Fibroblast of upper back skin (primary cell): ENCODE measurements around the gene ASPN.

Source experiments
- DNase-seq: peaks from one replicate; pipeline ENCODE4 v3.0.0-alpha.2; 2013

Gene ASPN

GRCh38 chr9:92503156-92503555 lies 20.9 kb upstream of the ASPN start:
- no peak for DNase-seq

DNA sequence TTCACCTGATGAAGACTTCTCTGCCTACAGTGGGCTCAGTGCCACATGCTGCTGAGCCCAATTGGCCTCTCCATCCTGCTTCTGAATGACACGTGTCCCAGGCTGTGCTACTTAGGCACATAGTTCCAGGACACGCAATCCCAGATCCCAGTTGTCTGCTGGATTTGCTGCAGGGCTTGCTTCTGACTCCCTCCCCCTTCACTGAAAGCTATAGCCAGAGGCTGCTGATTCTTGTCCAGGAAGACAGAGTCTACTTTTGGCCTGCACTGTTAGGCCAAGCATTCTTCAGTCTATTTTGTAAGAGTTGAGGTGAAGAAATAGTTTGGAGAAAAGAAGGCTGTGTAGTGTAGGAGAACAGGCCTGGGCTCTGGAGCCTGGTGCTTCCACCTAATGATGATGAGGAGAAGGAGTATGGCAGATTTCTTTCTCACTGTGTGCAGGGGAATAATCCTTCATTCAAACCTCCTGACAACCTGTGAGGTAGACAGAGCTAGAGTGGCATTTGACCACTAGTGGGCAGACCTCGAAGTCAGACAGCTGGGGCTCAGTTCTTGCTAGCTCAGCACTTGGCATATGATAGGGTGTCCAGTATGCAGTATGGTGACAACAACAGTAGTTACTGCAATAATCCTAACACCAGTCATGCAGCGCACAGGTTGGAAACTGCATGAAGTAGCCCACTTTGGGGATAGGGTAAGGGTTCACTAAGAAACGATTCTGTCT lies 19.5 kb upstream of the ASPN start:
- peak; percentile 64 for DNase-seq

- no peak for DNase-seq
Observed at GRCh38 chr9:92500725-92501124, 18.4 kb upstream of the ASPN start.

DNA sequence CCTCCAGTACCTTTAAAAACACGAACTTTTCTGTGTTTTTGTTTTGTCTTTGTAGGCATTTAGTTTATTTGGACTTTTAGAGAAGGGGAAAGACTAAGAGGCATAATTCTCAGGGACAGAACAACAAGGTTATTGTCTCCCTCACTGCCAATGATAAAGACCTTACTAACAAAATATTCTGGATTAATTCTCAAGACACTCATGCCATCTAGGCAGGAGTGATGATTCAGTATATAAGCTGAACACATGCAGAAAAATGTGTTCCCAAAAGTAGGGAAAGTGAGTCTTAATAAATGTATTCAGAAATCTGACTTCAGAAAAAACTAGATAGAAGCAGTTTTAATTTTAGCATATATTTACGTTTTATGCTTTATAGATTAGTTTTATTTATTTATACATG lies 17.4 kb upstream of the ASPN start:
- DNase-seq: no peak

GRCh38 chr9:92496396-92497176 lies 14.3 kb upstream of the ASPN start:
- DNase-seq: peak; percentile 53

DNA sequence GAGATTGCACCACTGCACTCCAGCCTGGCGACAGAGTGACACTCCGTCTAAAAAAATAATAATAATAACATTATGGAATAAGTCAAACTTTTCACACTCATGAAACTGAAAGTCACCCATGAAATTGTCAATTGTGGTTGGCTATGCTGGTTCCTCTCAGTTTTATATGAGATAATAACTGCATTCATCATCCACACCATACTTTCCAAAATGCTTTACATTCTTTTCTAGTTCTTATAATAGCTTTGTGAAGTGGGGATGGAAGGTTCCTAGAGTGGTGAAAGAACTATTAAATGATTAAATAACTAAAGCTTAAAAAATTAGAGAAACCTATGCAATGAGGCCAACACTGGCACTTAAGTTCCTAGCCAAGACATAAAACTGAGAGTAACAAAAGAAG lies 12.6 kb upstream of the ASPN start:
- peak; percentile 51 for DNase-seq

GRCh38 chr9:92493749-92494387 lies 11.6 kb upstream of the ASPN start:
- no peak for DNase-seq

DNA sequence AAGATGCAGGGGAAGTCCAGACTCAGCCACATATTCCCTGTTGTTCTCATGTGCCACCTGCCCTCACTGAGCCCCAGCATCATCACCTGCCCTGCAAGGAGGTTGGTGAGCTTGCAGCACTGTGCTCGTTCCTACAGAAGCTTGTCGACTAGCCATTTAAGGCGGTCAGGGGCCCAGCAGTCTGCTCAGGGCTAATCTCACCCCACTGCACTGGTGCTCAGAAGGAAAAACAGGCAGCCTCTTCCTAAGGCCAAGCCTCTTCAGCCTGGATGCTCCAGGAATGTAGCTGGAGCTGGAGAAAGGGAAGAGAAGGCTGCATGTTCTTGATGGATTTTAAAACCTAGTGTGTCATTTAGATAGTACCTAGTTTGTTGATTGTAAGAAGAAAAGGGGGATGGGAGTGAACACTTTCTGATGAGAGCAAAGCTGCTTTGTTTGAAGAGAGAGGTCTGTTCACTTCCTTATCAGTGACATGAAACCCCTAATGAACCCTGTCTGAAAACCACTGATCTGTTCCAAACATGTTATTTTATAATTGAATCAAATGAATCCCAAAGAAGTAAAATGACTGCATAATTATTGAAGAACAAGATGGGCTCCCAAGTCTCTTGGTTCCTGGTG lies 10.6 kb upstream of the ASPN start:
- DNase-seq: no peak

DNA sequence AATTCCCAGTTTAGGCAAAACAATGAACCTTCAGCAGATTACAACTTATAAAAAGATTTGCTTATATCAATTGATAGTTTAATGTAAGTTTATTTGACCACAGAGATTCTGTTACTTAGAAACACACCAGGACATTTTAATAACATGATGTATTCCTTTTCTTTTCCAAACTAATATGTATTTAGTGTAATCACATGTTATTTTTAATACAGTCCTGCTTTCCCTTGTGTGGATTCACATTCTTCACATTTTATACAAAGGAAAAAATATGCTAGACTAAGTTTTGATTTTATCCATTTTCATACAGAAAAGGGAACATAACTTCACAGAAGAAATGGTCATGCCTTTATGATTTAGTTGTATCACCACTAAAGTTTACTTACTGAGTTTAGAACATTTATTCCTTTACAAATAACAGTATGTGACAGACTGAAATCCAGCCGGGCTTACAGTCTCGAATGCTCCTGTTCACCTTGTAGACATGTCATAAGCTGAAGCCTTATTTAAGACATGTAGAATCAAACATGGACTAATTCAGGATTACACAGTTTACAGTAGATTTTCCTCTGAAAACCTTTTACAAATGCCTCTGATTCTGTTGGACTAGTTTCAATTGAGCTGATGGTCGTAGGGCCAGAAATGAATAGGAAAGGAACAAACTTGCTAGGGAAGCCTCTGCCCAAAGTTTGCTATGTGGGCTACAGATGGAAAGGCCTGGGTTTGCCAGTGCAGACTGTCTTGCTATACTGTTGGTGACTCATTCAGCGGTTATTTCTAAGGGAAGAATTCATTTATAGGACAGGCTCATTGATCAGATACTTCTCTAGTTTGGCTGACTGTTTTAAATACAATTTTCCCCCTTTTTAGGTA lies 6.6 kb upstream of the ASPN start:
- peak; percentile 77 for DNase-seq

DNA sequence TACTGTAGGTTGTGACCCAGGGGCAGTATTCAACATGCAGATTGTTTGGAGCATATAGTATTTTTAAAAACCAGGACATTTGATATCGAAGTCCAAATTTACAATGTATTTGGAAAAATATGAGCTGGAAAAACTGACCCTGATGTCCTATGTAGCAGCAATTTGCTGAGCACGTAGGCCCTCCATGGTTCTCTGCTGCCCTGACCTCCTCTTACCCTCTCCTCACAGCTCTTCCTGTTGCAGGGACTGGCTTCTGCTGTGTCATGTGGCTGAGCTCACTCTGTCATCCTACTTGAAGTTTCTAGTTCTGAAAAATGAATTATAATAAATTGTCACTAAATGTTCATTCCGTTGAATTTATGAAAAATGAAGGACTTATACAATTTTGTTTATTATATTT lies 4.1 kb upstream of the ASPN start:
- DNase-seq: no peak

DNA sequence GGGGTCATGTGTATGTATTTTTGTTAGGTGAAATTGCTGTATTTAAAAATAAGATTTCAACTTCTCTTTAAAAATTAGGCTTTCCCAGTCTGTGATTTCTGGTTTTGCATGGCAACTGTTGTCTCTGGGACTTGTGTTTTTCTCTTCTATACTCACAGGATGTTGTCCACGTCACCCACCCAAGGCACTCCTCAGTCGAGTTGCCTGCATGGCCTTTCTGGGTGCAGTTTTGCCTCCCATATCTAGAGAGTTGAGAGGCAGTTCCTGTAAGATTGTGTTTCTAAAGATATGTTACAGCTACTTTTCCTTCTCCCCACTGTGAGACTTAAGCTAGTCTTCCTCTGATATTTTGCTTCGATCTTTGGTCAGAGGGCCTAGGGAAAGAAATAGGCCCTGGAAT lies 2.3 kb upstream of the ASPN start:
- no peak for DNase-seq

- DNase-seq: no peak
Observed at GRCh38 chr9:92483627-92484545, 1.6 kb upstream of the ASPN start.

- DNase-seq: no peak
Observed at GRCh38 chr9:92482805-92483204, 499 bp upstream of the ASPN start.

GRCh38 chr9:92480986-92481633 lies 1.2 kb downstream of the ASPN start:
- DNase-seq: no peak

- peak; percentile 20 for DNase-seq
Observed at GRCh38 chr9:92480291-92480771, 2.0 kb downstream of the ASPN start.

DNA sequence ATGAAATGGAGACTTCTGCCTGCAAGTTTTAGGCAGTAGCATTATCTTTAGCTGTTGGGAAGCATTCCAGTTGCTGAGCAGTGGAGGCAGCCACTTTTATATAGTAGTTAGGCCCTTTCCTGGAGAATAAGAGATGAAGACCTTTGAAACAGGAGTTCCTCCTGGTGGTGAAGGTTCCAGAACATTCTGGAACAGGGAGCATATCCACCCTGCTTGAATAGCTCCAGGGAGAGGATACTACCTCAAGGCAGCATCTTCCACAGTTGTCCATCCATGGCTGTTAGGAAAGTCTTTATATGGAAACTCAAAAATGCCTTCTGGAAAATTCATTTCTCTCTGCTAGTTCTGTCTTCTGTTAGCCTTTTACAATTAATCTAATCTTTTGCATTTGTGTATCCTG lies 3.0 kb downstream of the ASPN start:
- DNase-seq: no peak

DNA sequence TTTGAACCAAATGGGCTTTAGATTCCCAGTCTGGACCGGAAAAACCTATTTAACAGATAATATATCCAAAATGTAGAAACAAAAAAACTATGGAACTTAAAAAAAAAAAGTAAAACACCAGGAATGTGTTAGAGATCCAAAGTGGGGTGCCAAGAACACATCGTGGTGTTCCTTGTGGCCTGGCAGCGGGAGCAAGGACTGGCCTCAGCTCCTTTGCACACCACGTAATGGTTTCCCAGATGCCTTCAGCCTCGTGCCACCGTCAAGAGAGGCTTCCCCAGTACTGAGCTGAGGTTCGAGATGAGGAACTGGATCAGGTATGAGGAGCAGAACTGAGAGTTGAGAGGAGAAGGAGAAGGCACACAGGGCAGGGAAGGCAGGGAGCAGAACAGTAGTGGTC lies 3.5 kb downstream of the ASPN start:
- DNase-seq: no peak

- no peak for DNase-seq
Observed at GRCh38 chr9:92476962-92477361, 5.3 kb downstream of the ASPN start.

- DNase-seq: no peak
Observed at GRCh38 chr9:92474587-92474986, 7.7 kb downstream of the ASPN start.

DNA sequence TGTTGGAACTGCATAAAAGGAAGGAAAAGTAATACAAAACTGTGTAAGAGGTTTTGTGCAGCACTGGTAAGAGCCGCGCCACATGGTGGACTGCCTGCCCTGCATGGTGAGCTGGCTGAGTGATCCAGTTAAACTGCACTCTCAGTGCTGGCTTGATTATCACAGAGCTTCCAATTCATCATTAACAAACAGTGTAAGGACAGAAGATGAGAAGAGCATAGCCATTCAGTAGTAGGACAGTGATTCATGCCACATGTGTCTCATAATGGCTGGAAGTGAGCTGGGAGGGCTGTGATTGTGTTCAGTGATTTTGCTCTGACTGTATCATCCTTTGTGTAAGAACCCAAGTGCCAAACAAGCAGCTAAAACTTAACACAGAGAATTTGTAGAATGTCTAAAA lies 14.1 kb downstream of the ASPN start:
- peak; percentile 56 for DNase-seq

DNA sequence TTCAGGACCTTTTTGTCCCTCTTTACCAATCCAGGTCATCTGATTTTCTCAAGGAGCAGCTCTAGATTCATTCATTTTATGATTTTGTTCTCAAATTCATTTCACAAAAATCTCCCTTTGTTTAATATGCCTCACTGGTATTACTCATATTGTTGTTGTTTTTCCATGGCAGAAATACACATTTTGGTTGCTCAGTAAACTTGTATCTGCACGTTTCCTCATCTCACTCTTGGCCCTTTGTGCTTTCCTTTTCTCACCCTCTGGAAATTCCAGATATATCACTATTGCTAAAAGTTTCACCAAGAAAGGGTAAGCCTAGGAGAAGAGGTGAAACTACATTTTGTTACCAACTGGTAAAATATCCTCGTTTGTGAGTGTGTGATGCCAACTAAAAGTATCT lies 14.8 kb downstream of the ASPN start:
- DNase-seq: no peak
